ENCODE data around the gene GTF2H3. TPM values are rescaled to one million over a fixed set of nuclear protein-coding genes. Genes with fewer than 3 reads are reported as not detected.

GTF2H3 gene
- 65.9 and 73.6 TPM in 2 replicates for total RNA-seq

DNA sequence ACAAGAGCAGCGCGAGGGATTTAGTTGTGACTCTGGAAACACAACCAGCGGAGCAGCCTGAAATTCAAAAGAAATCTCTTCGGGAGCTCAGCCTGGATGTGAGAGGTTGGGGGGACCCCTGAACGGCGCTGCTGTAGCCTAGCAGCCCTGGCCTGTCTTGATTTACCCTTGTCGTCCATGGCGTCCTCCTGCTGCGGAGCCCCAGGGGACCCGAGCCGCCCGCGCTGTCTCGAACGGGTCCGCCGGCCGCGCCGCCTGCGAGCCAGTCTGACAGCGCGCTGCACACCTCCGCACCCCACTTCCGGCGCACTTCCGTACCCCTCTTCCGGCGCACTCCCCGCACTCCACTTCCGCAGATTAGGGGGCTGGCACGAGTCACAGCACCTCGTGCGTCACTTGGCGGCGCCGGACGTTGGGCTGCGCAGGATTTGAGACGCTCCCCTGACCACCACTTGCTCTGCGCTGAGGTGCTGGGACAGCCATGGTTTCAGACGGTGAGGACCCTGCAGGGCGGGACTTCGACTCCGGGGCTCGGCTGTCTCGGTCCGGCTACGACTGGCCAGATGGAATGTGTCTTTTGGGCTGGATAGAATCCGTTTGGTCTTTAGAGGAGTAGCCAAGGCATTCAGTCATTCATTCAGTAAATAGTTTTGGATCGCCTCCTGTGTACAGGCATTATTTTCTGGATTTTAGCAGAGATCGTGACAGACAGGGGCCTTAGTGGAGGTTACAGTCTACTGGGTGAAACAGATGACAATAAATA is at the start of gene GTF2H3, which contains the start of gene EIF2B1:
GTF2H3 (plus strand) TSS at position 451 of the 763 bp plus-strand sequence; CDS start at position 482, 31 bp downstream.
EIF2B1 (minus strand) TSS at position 308 of the 763 bp plus-strand sequence; CDS start at position 179, 129 bp downstream.

DNA sequence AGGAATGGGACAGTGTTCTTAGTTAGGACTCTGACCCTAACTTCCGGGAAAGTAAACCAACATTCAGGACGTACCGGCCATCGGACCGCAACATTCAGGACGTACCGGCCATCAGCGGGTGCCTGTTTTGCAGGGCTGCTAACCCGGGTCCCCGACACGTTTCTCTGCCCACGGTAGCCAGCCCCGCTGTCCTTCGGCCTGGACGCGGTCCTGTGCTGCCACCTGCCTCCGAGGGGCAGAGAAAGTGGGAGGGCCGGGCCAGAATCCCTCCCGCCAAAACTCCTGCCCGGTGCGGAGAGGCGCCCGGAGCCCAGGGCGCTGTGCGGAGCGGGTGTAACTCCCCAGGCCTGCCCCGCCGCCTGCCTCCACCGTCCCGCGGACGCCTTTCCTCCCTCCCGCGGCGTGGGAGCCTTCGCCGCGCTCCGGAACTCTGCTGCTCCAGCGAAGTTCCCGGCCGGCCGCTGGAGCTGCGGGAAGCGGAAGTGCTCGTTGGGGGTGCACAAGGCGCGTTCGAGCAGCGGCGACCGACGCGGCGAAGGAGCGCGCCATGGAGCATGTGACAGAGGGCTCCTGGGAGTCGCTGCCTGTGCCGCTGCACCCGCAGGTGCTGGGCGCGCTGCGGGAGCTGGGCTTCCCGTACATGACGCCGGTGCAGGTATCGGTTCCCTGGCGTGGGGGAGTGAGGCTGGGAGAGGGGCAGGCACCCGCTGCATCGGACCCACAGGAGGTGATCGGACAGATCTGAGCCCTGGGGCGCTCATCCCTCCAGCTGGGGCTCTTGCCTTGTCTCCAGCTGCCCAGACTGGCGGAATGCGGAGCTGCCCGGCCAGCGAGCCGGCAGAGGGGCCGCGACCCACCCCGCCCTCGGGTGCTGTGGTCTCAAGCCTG is 31.8 kb upstream of the GTF2H3 start, which contains the start of gene DDX55:
DDX55 (plus strand) TSS at position 498 of the 888 bp plus-strand sequence; CDS start at position 548, 50 bp downstream.

DNA sequence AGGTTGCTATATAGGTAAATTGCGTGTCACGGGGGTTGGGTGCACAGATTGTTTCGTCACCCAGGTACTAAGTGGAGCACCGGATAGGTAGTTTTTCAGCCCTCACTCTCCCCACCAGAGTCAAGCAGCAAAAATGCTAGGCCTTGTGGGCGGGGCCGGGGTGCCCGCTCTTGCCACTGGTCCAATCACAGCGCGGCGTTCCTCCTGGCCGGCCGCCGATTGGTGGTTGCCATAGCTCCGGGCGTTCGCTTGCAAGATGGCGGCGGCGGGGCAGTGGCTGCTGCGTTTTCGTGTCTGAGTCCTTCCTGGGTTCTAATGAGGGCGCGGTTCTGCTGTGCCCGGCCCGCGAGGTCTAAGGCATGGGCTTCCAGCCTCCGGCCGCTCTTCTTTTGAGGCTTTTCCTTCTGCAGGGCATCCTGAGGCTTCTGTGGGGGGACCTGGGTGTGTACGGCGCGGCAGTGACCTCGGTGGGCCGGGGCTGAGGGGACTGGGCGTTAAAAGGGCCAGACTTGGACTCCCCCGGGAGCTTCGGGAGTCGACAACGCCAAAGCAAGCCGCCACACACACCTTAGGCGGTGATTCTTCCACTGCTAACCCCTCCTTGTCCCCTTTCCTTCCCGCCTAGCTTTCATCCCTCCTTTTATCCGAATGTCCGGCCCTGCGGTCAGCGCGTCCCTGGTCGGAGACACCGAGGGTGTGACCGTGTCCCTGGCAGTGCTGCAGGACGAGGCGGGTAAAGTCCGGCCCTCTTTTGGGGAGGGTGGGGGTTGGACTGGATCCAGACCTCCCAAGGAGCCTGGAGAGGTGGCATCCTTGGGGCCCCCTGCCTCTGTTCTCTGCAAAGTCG is 37.5 kb downstream of the GTF2H3 start, which contains the start of gene TCTN2:
TCTN2 (plus strand) TSS at position 232 of the 847 bp plus-strand sequence; CDS start at position 360, 128 bp downstream.

Other genes with a start within 250 kb of the GTF2H3 start
- 35.4 and 38.6 TPM in 2 replicates for gene KMT5A, start 249.7 kb upstream of the GTF2H3 start, total RNA-seq
- 5.8 and 7.1 TPM in 2 replicates for gene RILPL2, start 197.1 kb upstream of the GTF2H3 start, total RNA-seq
- 12.0 and 13.7 TPM in 2 replicates for gene SNRNP35, start 175.7 kb upstream of the GTF2H3 start, total RNA-seq
- gene RILPL1, start 100.1 kb upstream of the GTF2H3 start, total RNA-seq = 5.2 and 6.5 TPM in 2 replicates
- gene TMED2, start 49.3 kb upstream of the GTF2H3 start, total RNA-seq = 455 and 546 TPM in 2 replicates
- gene DDX55, start 31.7 kb upstream of the GTF2H3 start, total RNA-seq = 15.9 and 19.0 TPM in 2 replicates
- gene EIF2B1, start 143 bp upstream of the GTF2H3 start, total RNA-seq = 46.8 and 63.1 TPM in 2 replicates
- gene TCTN2, start 37.3 kb downstream of the GTF2H3 start, total RNA-seq = 4.6 and 8.1 TPM in 2 replicates
- 20.1 and 27.8 TPM in 2 replicates for gene ATP6V0A2, start 78.5 kb downstream of the GTF2H3 start, total RNA-seq
- gene DNAH10, start 128.5 kb downstream of the GTF2H3 start, total RNA-seq = under 0.01 and 0.15 TPM in 2 replicates

All from epithelial cell of umbilical artery (primary cell).